ENCODE measurements around the gene CCNC.

DNA sequence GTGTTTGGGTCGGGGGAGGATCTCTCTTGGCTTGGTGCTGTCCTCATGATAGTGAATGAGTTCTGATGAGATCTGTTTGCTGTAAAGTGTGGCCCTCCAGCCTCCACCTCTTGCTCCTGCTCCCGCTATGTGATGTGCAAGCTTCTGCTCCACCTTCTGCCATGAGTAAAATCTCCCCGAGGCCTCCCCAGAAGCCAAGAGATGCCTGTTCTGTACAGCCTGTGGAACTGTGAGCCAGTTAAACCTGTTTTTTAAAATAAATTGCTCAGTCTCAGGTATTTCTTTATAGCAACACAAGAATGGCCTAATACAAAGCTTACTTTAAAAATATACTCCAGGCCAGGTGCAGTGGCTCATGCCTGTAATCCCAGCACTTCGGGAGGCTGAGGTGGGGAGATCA is 11.3 kb upstream of the CCNC start:
- TF ChIP-seq, protein P1, sequence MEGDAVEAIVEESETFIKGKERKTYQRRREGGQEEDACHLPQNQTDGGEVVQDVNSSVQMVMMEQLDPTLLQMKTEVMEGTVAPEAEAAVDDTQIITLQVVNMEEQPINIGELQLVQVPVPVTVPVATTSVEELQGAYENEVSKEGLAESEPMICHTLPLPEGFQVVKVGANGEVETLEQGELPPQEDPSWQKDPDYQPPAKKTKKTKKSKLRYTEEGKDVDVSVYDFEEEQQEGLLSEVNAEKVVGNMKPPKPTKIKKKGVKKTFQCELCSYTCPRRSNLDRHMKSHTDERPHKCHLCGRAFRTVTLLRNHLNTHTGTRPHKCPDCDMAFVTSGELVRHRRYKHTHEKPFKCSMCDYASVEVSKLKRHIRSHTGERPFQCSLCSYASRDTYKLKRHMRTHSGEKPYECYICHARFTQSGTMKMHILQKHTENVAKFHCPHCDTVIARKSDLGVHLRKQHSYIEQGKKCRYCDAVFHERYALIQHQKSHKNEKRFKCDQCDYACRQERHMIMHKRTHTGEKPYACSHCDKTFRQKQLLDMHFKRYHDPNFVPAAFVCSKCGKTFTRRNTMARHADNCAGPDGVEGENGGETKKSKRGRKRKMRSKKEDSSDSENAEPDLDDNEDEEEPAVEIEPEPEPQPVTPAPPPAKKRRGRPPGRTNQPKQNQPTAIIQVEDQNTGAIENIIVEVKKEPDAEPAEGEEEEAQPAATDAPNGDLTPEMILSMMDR (conservative IDR thresholded peaks at IDR 0.05), result no peak
- TF ChIP-seq ZFX (IDR thresholded peaks at IDR 0.05), result no peak

All from C4-2B (cell line).